K562 (cell line): ENCODE data around the gene FAM209A. TPM values are rescaled to one million over a fixed set of nuclear protein-coding genes. Genes with fewer than 3 reads are reported as not detected.

Source experiments
- ATAC-seq: fragments of 200-7000 bp; cut with Tn5 transposase; 3 replicates; pipeline ENCODE4 v1.9.1; 2020; ENCODE audit warnings: moderate library complexity
- BruUV-seq: library from RNA; stranded (reverse); fragments of 400-500 nt; replicated peaks from 2 replicates; lab custom pipeline; 2021; lab: Mats Ljungman, UMichigan
- CTCF ChIA-PET: fragments of 300-600 bp; formaldehyde crosslinking; extraction: SDS; loops from one replicate; lab custom pipeline; 2021; ENCODE audit warnings: low intra/inter-chr PET ratio; lab: Yijun Ruan, JAX
- POLR2A ChIA-PET: fragments of 300-600, 350-650 bp; sonication (Branson Sonifier 250); formaldehyde crosslinking; extraction: SDS; loops from one replicate; lab custom pipeline; 2021; ENCODE audit warnings: antibody characterized with exemption, inconsistent platforms; lab: Yijun Ruan, JAX
- DNase-seq, 4 experiments: peaks; one replicate each; pipeline versions ENCODE4 v3.0.0 to v3.0.0-alpha.2; 2011 to 2018; ENCODE audit warnings: low spot score in 3 of 4, mixed read lengths in 3 of 4; ENCODE audit errors: extremely low read depth in 1 of 4
- FAIRE-seq: peaks from 2 replicates; lab custom pipeline; 2011; peaks lifted over from hg19 to GRCh38; lab: Jason Lieb, UNC
- H2AFZ ChIP-seq: 2 replicates; pipeline ENCODE4 v1.6.0; 2011; ENCODE audit warnings: low read depth, low read length, control low read depth, inconsistent platforms
- H3K27ac ChIP-seq: fragments of 200-600 bp; 3 replicates; pipeline ENCODE4 v1.8.0; 2011; ENCODE audit warnings: low read depth, mild to moderate bottlenecking, control low read depth, inconsistent platforms, low read length, moderate library complexity, mixed read lengths; ENCODE audit errors: extremely low read depth
- H3K27me3 ChIP-seq, 2 experiments: fragments of 300-600 bp in 1 of 2; 2 replicates in 1 of 2; 3 replicates in 1 of 2; pipeline versions ENCODE4 v1.6.0 to v1.8.0; 2011; ENCODE audit warnings: inconsistent platforms in 2 of 2, low read length in 2 of 2, mild to moderate bottlenecking in 1 of 2, mixed read lengths in 1 of 2, moderate library complexity in 1 of 2; ENCODE audit not compliant: control insufficient read depth in 2 of 2, insufficient read depth in 2 of 2
- H3K36me3 ChIP-seq: fragments of 300-600 bp; 3 replicates; pipeline ENCODE4 v1.8.0; 2011; ENCODE audit warnings: mild to moderate bottlenecking, low read length, inconsistent platforms; ENCODE audit not compliant: control insufficient read depth, insufficient read depth
- H3K4me1 ChIP-seq, 2 experiments: fragments of 200-600 bp in 1 of 2; replicated peaks in 1 of 2; 2 replicates in 1 of 2; 3 replicates in 1 of 2; pipeline versions ENCODE4 v1.5.1 to v1.8.0; 2011; ENCODE audit warnings: inconsistent platforms in 2 of 2, low read length in 2 of 2, mild to moderate bottlenecking in 1 of 2, mixed read lengths in 1 of 2, moderate library complexity in 1 of 2; ENCODE audit not compliant: control insufficient read depth in 2 of 2, insufficient read depth in 2 of 2
- H3K4me2 ChIP-seq: 2 replicates; pipeline ENCODE4 v1.6.1; 2011; ENCODE audit warnings: low read length, control low read depth, inconsistent platforms, mixed read lengths; ENCODE audit not compliant: insufficient read depth
- H3K4me3 ChIP-seq: fragments of 200-600 bp; sonication (generic), shearing (Covaris generic); 2 replicates; pipeline ENCODE4 v1.5.1; 2016; ENCODE audit warnings: control low read depth, inconsistent platforms
- H3K79me2 ChIP-seq: fragments of 200-600 bp; 3 replicates; pipeline ENCODE4 v1.8.0; 2011; ENCODE audit warnings: low read length, inconsistent platforms; ENCODE audit not compliant: control insufficient read depth, insufficient read depth
- H3K9ac ChIP-seq, 2 experiments: 2 replicates each; pipeline versions ENCODE4 v1.6.0 to v1.6.1; 2011; ENCODE audit warnings: low read depth in 2 of 2, low read length in 2 of 2, control low read depth in 1 of 2, inconsistent platforms in 1 of 2, mild to moderate bottlenecking in 1 of 2, mixed read lengths in 1 of 2; ENCODE audit not compliant: insufficient read depth in 1 of 2
- H3K9me1 ChIP-seq: one replicate; pipeline ENCODE4 v1.6.0; 2011; ENCODE audit warnings: inconsistent platforms, mild to moderate bottlenecking, low read length, moderate library complexity; ENCODE audit not compliant: control insufficient read depth, insufficient read depth
- H3K9me3 ChIP-seq: replicated peaks from 2 replicates; pipeline ENCODE4 v1.5.1; 2011; ENCODE audit warnings: low read depth, low read length, inconsistent platforms; ENCODE audit not compliant: control insufficient read depth, insufficient read depth
- H4K20me1 ChIP-seq: replicated peaks from 2 replicates; pipeline ENCODE4 v1.6.1; 2011; ENCODE audit warnings: low read length, inconsistent platforms, mixed read lengths; ENCODE audit not compliant: control insufficient read depth, insufficient read depth
- FOXA3 ChIP-seq, 2 experiments: fragments of 450-650 bp in 1 of 2; sonication (generic) in 1 of 2; formaldehyde crosslinking; IDR thresholded peaks in 1 of 2; conservative IDR thresholded peaks in 1 of 2; 2 replicates each; pipeline versions ENCODE4 v1.4.0 to v1.8.0; 2020 to 2022; ENCODE audit warnings: mild to moderate bottlenecking in 2 of 2, missing genetic modification reagents in 1 of 2
- KAT2B ChIP-seq: IDR thresholded peaks from one replicate; pipeline ENCODE4 v1.6.1; 2012; ENCODE audit warnings: low read depth, mild to moderate bottlenecking, control low read depth, inconsistent platforms, low read length, moderate library complexity
- NBN ChIP-seq: fragments of 450-650 bp; IDR thresholded peaks from 2 replicates; pipeline ENCODE4 v1.6.1; 2016; ENCODE audit warnings: low read depth, mild to moderate bottlenecking
- NRF1 ChIP-seq, 2 experiments: fragments of 450-650 bp; IDR thresholded peaks in 1 of 2; conservative IDR thresholded peaks in 1 of 2; 2 replicates each; pipeline ENCODE4 v1.6.1; 2014; ENCODE audit warnings: mild to moderate bottlenecking in 2 of 2
- PPARD ChIP-seq: fragments of 250-450 bp; sonication (Bioruptor Pico); IDR thresholded peaks from 2 replicates; pipeline ENCODE4 v1.8.0; 2022; ENCODE audit warnings: inconsistent platforms, mild to moderate bottlenecking, moderate library complexity
- ZKSCAN1 ChIP-seq: fragments of 150-350 bp; IDR thresholded peaks from 2 replicates; pipeline ENCODE4 v1.6.1; 2016; ENCODE audit warnings: low read depth, low read length
- ZNF24 ChIP-seq: fragments of 450-650 bp; IDR thresholded peaks from 2 replicates; pipeline ENCODE4 v1.6.1; 2016
- ZNF277 ChIP-seq: fragments of 250-450 bp; sonication (Bioruptor Pico); IDR thresholded peaks from 2 replicates; pipeline ENCODE4 v1.8.0; 2022; ENCODE audit warnings: inconsistent platforms, mild to moderate bottlenecking, moderate library complexity, borderline replicate concordance
- ZNF583 ChIP-seq: fragments of 250-450 bp; sonication (Bioruptor Pico); IDR thresholded peaks from 2 replicates; pipeline ENCODE4 v1.4.0; 2020
- WGBS: fragments of 100-300 bp; shearing (Covaris generic); methylation state at CpG from one replicate; pipeline ENCODE4 v1.1.6; 2016; ENCODE audit warnings: low coverage, mixed read lengths; ENCODE audit not compliant: insufficient coverage; ENCODE audit errors: missing lambda C conversion rate; 5-methylcytosine and 5-hydroxymethylcytosine counted together
- in situ Hi-C: fragments of 300-500 bp; cut with MboI; formaldehyde crosslinking; loops from 4 replicates; pipeline ENCODE4 v1.15.0; 2018; ENCODE audit warnings: inconsistent platforms, mixed read lengths
- intact Hi-C: fragments of 100-400 bp; cut with micrococcal nuclease; formaldehyde crosslinking; loops from 2 replicates; pipeline ENCODE4 v1.14.2; 2022
- polyA plus RNA-seq, 8 experiments: library from polyadenylated mRNA; depleted of rRNA in 4 of 8; stranded (reverse) in 5 of 8; unstranded in 3 of 8; fragments of >200 nt; fragmentation: Nextera tagmentation in 2 of 8; fragmentation: Illumina TruSeq in 1 of 8; extraction: Ambion mirVana in 2 of 8; extraction: Trizol in 1 of 8; gene quantifications; 2 replicates each; pipeline versions ENCODE4 v1.2.1 to v1.2.3, GENCODE V29; 2011 to 2014; ENCODE audit warnings: inconsistent platforms in 1 of 8, missing spikeins in 1 of 8
- total RNA-seq, 7 experiments: library from RNA; depleted of rRNA in 6 of 7; stranded (reverse); fragments of >200 nt in 6 of 7; fragmentation: Illumina TruSeq in 2 of 7; extraction: Trizol in 2 of 7; gene quantifications; 2 replicates each; pipeline versions ENCODE4 v1.2.1 to v1.2.3, GENCODE V29; 2011 to 2021; ENCODE audit warnings: low replicate concordance in 1 of 7
- TF ChIP-seq, protein P1 (sequence below), 2 experiments: fragments of 450-650 bp in 1 of 2; sonication (generic) in 1 of 2; formaldehyde crosslinking; conservative IDR thresholded peaks; 2 replicates each; pipeline versions ENCODE4 v1.4.0 to v1.8.1; 2020 to 2022; ENCODE audit warnings: mild to moderate bottlenecking in 1 of 2, missing genetic modification reagents in 1 of 2

FAM209A gene
- total and polyA plus RNA-seq, 9 of the 15 experiments (the other 6 are each of a cell fraction or from before 2014, with no cell fraction given), result 0.08 to 0.15 (median 0.11) TPM; not detected in 6

DNA sequence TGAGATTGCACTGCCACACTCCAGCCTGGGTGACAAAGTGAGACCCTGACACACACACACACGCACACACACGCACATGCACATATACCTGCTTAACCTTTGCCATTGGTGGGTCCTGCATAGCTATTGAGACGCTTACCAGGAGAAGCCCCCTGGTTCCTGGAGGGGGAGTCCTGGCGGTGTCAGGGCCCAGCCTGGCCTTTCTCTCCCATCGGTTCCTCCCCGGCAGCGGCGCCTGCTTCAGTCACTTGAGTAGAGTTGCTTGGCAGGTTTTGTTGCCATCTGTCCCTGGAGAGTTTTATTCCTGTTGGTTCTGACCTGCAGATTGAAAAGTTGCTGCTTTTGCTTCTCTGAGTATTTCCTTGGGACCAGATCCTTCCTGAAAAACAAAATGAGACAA, 20.6 kb upstream of the FAM209A start:
- H3K79me2 ChIP-seq, result no peaks in the 10 kb centered on the region
- no TSS peak for BruUV-seq
- FAIRE-seq (no peak), DNase-seq (no peak), ATAC-seq (no peak)
- no peaks in the 10 kb centered on the region for H3K27me3 ChIP-seq
- ChIA-PET POLR2A (no interaction called here), CTCF (no interaction called here)
- no peak overlapping the region for H3K4me2 ChIP-seq
- no peaks in the 10 kb centered on the region for H3K9me3 ChIP-seq
- intact Hi-C loops, result no loop called here
- H3K4me3 ChIP-seq, result no peak overlapping the region
- H3K9ac ChIP-seq, result peak overlapping the region in 1 of 2 experiments; percentile 31; a peak in 1 of 4 replicates
- no peaks in the 10 kb centered on the region for H4K20me1 ChIP-seq
- H2AFZ ChIP-seq, result no peak overlapping the region
- in situ Hi-C loops, result no loop called here
- 0 out of 5 replicates have a peak, but pooled peaks cover 0 to under 1% of the 10 kb centered on the region in 2 experiments for H3K4me1 ChIP-seq
- 88% methylated on average over 5 of the region's 8 CpGs for WGBS
- no peak overlapping the region for H3K27ac ChIP-seq
- H3K36me3 ChIP-seq, result peaks cover 2% of the 10 kb centered on the region; the same call in 1 of the 3 replicates
- no peaks in the 10 kb centered on the region for H3K9me1 ChIP-seq
- no peak for TF ChIP-seq PPARD (CRISPR knock-in tag)
- TF ChIP-seq NBN, result no peak
- TF ChIP-seq ZKSCAN1, result no peak
- no peak for TF ChIP-seq FOXA3 (CRISPR knock-in tag; conservative IDR thresholded peaks at IDR 0.05 in 1 of 2, IDR thresholded peaks at IDR 0.05 in 1 of 2)
- no peak for TF ChIP-seq KAT2B
- TF ChIP-seq ZNF277, result no peak
- TF ChIP-seq NRF1 (conservative IDR thresholded peaks at IDR 0.05 in 1 of 2, IDR thresholded peaks at IDR 0.05 in 1 of 2), result no peak
- TF ChIP-seq, protein P1, sequence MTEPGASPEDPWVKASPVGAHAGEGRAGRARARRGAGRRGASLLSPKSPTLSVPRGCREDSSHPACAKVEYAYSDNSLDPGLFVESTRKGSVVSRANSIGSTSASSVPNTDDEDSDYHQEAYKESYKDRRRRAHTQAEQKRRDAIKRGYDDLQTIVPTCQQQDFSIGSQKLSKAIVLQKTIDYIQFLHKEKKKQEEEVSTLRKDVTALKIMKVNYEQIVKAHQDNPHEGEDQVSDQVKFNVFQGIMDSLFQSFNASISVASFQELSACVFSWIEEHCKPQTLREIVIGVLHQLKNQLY (CRISPR knock-in tag; conservative IDR thresholded peaks at IDR 0.05), result no peak
- no peak for TF ChIP-seq ZNF583 (CRISPR knock-in tag)
- TF ChIP-seq ZNF24, result no peak
